Measurements from ENCODE around the gene SELENOH.
A peak's percentile ranks its signal among the peaks of the same experiment; 100 is the strongest.

SELENOH gene

GRCh38 chr11:57786436-57786835 is 45.1 kb downstream of the SELENOH start:
- DNase-seq, result peak; percentile 54

- no peak for DNase-seq
Observed at GRCh38 chr11:57787006-57787604, 45.8 kb downstream of the SELENOH start.

DNA sequence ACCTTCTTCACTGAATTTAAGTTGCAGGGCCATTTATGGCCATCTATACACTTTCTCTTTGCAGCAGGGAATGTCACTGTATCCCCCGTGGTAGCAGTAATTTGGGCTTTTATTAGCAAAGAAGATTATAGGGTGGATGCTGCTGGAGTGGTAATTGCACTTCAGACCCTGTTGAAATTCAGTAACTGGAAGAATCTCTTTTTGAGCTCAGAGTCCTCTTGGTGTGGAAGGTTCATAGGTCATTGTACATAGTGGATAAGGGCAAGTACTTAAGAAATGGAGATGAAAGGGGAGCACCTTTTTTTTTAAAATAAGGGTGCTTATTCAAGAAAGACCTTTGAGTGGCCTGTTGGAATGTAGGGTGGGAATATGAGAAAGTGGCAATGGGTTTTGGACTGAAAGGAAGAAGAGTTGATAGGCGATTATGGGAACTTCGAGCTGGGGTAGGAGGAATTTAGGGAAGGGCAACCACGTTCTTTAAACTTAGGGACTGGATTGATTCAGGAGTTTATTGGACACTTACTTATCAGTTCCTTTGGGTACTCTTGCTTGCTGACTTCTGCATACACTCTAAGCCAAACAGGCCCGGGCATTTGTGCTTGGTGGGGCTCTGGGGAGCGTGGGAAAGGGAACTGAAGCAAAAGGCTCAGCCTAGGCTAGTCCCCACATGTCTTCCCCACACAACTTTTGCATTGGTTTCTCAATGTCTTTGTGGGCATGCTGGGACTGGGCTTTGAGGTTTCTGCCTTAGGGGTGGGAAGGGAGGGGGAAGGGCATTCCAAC is 46.8 kb downstream of the SELENOH start:
- DNase-seq, result no peak

GRCh38 chr11:57788703-57789088 is 47.4 kb downstream of the SELENOH start:
- DNase-seq, result no peak

DNA sequence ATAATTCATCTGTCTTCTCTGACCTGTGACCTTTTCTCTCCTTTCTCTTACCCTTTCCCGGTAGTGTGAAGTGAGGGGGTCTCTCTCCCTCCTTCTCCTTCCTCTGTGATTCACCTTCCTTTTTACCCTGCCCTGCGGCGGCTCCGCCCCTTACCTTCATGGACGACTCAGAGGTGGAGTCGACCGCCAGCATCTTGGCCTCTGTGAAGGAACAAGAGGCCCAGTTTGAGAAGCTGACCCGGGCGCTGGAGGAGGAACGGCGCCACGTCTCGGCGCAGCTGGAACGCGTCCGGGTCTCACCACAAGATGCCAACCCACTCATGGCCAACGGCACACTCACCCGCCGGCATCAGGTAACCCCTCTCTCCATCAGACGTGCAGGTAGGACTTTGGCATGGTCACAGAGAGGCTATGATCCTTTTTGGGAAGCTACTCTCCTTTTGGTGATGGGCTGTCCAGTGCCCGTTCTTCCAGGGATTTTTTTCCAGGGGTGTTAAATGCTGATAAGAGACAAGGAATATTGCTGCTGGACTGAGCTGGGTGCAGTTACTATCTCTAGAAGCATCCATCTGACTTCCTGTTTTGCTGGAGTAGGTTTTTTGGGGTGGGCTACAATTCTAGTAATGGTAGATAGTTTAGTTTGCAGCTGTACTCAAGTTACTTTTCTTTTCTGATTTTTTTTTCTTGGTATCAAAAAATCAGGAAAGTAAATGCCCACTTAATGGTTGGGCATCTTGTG is 50.2 kb downstream of the SELENOH start:
- no peak for DNase-seq

GRCh38 chr11:57792060-57792541 is 50.8 kb downstream of the SELENOH start:
- DNase-seq, result peak; percentile 46

GRCh38 chr11:57792870-57793269 is 51.6 kb downstream of the SELENOH start:
- no peak for DNase-seq

Measured in fibroblast of skin of abdomen (primary cell).